ENCODE measurements around the gene DUSP19. TPM values are rescaled to one million over a fixed set of nuclear protein-coding genes. Genes with fewer than 3 reads are reported as not detected.

Gene DUSP19
- total and polyA plus RNA-seq, 2 of the 13 experiments (the other 11 are each of a cell fraction or from before 2014, with no cell fraction given): 1.3 to 1.9 TPM

DNA sequence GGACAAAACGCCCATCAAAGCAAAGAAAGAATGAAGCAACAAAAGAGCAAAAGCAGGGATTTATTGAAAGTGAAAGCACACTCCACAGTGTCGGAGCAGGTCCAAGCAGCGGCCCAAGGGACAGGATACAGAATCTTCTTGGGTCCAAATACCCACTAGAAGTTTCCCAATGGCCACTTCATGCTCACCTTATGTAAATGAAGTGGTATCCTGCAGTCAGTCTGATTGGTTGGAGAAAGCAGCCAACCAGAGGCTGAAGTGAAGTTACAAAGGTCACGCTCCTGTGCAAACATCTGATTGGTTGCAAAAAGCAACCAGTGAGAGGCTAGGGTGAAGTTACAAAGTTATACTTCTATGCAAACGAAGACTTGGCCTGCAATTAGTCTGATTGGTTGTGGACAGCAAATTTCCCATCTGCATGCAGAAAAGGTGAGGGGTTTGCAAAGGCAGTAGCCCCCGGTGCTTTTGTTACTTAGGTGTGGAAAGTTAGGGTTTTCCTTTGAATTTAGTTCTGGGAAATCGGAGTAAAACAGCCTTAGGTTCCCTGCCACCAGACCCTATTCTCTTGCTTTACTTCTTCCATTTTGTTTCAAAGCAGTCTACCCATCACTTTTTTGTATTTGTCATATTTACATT lies 12.9 kb downstream of the DUSP19 start (continued):
- TF ChIP-seq ZNF816 (CRISPR knock-in tag; IDR thresholded peaks at IDR 0.05; ENCODE audit: borderline replicate concordance) (no peak), NR3C1 (CRISPR knock-in tag; IDR thresholded peaks at IDR 0.05) (no peak), ZNF460 (CRISPR knock-in tag; IDR thresholded peaks at IDR 0.05; ENCODE audit: borderline replicate concordance) (no peak), PITX1 (CRISPR knock-in tag; IDR thresholded peaks at IDR 0.05) (no peak), GLI4 (CRISPR knock-in tag; IDR thresholded peaks at IDR 0.05; ENCODE audit: borderline replicate concordance) (no peak), ATF1 (CRISPR knock-in tag; IDR thresholded peaks at IDR 0.05) (0 out of 2 replicates have a peak, but pooled peaks have one; percentile 32), ZNF562 (CRISPR knock-in tag; IDR thresholded peaks at IDR 0.05; ENCODE audit: borderline replicate concordance) (no peak), CBFB (CRISPR knock-in tag; IDR thresholded peaks at IDR 0.05) (no peak), ZNF430 (CRISPR knock-in tag; IDR thresholded peaks at IDR 0.05) (no peak), FLYWCH1 (CRISPR knock-in tag; IDR thresholded peaks at IDR 0.05) (no peak), ZNF629 (CRISPR knock-in tag; conservative IDR thresholded peaks at IDR 0.05) (no peak), HHEX (CRISPR knock-in tag; IDR thresholded peaks at IDR 0.05) (no peak), SP140L (CRISPR knock-in tag; IDR thresholded peaks at IDR 0.05; ENCODE audit: borderline replicate concordance) (no peak), NFIB (CRISPR knock-in tag; IDR thresholded peaks at IDR 0.05; ENCODE audit: borderline replicate concordance) (no peak), ZNF747 (CRISPR knock-in tag; IDR thresholded peaks at IDR 0.05; ENCODE audit: borderline replicate concordance) (no peak), ESRRA (CRISPR knock-in tag; IDR thresholded peaks at IDR 0.05; ENCODE audit: low read depth) (no peak), ATM (IDR thresholded peaks at IDR 0.05; ENCODE audit: borderline replicate concordance) (no peak), SRY (CRISPR knock-in tag; IDR thresholded peaks at IDR 0.05) (no peak), ZNF230 (CRISPR knock-in tag; IDR thresholded peaks at IDR 0.05) (no peak)
- TF ChIP-seq, protein P1, sequence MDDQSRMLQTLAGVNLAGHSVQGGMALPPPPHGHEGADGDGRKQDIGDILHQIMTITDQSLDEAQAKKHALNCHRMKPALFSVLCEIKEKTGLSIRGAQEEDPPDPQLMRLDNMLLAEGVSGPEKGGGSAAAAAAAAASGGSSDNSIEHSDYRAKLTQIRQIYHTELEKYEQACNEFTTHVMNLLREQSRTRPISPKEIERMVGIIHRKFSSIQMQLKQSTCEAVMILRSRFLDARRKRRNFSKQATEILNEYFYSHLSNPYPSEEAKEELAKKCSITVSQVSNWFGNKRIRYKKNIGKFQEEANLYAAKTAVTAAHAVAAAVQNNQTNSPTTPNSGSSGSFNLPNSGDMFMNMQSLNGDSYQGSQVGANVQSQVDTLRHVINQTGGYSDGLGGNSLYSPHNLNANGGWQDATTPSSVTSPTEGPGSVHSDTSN (CRISPR knock-in tag; IDR thresholded peaks at IDR 0.05; ENCODE audit: borderline replicate concordance): no peak
- TF ChIP-seq, protein P2, sequence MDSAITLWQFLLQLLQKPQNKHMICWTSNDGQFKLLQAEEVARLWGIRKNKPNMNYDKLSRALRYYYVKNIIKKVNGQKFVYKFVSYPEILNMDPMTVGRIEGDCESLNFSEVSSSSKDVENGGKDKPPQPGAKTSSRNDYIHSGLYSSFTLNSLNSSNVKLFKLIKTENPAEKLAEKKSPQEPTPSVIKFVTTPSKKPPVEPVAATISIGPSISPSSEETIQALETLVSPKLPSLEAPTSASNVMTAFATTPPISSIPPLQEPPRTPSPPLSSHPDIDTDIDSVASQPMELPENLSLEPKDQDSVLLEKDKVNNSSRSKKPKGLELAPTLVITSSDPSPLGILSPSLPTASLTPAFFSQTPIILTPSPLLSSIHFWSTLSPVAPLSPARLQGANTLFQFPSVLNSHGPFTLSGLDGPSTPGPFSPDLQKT (CRISPR knock-in tag; IDR thresholded peaks at IDR 0.05; ENCODE audit: borderline replicate concordance): no peak
- TF ChIP-seq, protein P3, sequence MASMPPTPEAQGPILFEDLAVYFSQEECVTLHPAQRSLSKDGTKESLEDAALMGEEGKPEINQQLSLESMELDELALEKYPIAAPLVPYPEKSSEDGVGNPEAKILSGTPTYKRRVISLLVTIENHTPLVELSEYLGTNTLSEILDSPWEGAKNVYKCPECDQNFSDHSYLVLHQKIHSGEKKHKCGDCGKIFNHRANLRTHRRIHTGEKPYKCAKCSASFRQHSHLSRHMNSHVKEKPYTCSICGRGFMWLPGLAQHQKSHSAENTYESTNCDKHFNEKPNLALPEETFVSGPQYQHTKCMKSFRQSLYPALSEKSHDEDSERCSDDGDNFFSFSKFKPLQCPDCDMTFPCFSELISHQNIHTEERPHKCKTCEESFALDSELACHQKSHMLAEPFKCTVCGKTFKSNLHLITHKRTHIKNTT (CRISPR knock-in tag; IDR thresholded peaks at IDR 0.05): no peak
- TF ChIP-seq, protein P4, sequence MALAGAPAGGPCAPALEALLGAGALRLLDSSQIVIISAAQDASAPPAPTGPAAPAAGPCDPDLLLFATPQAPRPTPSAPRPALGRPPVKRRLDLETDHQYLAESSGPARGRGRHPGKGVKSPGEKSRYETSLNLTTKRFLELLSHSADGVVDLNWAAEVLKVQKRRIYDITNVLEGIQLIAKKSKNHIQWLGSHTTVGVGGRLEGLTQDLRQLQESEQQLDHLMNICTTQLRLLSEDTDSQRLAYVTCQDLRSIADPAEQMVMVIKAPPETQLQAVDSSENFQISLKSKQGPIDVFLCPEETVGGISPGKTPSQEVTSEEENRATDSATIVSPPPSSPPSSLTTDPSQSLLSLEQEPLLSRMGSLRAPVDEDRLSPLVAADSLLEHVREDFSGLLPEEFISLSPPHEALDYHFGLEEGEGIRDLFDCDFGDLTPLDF (CRISPR knock-in tag; IDR thresholded peaks at IDR 0.05): no peak
- TF ChIP-seq, protein P5, sequence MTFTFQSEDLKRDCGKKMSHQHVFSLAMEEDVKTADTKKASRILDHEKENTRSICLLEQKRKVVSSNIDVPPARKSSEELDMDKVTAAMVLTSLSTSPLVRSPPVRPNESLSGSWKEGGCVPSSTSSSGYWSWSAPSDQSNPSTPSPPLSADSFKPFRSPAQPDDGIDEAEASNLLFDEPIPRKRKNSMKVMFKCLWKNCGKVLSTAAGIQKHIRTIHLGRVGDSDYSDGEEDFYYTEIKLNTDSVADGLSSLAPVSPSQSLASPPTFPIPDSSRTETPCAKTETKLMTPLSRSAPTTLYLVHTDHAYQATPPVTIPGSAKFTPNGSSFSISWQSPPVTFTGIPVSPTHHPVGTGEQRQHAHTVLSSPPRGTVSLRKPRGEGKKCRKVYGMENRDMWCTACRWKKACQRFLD (CRISPR knock-in tag; IDR thresholded peaks at IDR 0.05; ENCODE audit: borderline replicate concordance): no peak
